Limb (tissue), 2 donors: ENCODE data around the gene RLN3.
"Not testable (repeated sequence)": the region's sequence is repeated elsewhere in the genome, so short reads cannot be mapped to it uniquely, and the experiment has no call there.

Source experiments
- DNase-seq, 2 donors: peaks; one replicate each; pipeline ENCODE4 v3.0.0-alpha.2; 2016; ENCODE audit errors: extremely low spot score in 2 of 2

RLN3 gene

DNA sequence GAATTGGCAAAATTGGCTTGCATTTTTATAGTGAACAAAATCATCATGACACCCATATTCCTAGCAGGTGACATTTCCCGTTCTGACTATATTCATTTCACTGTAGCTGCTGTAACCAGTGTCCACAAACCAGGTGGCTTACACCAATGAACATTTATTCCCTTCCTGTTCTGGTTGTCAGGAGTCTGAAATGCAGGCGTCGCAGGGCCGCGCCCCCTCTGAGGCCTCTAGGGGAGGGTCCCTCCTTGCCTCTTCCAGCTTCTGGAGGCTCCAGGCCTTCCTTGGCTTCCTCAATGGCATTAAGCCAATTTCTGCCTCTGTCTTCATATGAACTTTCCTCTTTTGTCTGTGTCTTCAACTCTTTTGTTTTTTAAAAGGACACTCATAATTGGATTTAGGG is 6.5 kb upstream of the RLN3 start:
- DNase-seq, result no peak

DNA sequence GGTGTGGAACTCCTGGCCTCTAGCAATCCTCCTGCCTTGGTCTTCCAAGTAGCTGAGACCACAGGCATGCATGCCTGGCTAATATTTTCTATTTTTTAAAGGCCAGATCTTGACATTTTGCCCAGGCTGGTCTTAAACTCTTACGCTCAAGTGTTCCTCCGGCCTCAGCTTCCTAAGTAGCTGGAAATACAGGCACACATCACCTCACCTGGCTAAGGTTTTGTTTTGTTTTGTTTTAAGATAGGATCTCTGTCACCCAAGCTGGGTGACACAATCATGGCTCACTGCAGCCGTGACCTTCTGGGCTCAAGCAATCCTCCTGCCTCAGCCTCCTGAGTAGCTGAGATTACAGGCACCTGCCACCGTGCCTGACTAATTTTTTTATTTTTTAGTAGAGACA is 5.5 kb upstream of the RLN3 start:
- DNase-seq, result no peak

GRCh38 chr19:14023404-14024235 is 4.3 kb upstream of the RLN3 start:
- DNase-seq, result no peak

- not testable (repeated sequence) for DNase-seq
These were observed 1.2 kb upstream of the RLN3 start for GRCh38 chr19:14026652-14027192.

- no peak for DNase-seq
These were observed 953 bp downstream of the RLN3 start for GRCh38 chr19:14028901-14029300.

GRCh38 chr19:14030997-14031718 is 3.2 kb downstream of the RLN3 start:
- DNase-seq, result no peak

GRCh38 chr19:14031719-14032480 is 4.0 kb downstream of the RLN3 start, which contains the start of gene IL27RA:
Gene IL27RA (plus strand): TSS chr19:14031762. CDS start chr19:14031873, 111 bp downstream.
- DNase-seq, result peak; percentile 43 to 81

DNA sequence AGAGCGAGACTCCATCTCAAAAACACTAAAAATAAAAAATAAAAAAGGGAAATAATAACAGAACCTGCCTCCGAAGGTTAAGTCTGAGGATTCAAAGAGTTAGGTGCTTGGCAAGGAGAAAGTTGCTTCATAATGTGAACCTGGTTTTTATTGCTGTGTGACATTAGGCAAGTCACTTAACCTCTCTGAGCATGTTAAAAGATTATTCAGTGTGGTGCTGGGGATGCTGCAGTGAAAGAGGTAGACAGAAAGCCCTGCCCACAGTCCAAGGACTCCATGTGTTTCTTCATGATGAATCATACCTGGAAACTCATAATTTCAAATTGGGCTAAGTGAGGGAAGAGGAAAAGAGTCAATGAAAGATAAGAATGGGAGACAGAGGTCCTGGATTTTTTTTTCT is 6.0 kb downstream of the RLN3 start:
- DNase-seq, result no peak

- not testable (repeated sequence) for DNase-seq
These were observed 7.2 kb downstream of the RLN3 start for GRCh38 chr19:14035159-14035558.

- DNase-seq, result no peak
These were observed 7.8 kb downstream of the RLN3 start for GRCh38 chr19:14035706-14036105.

GRCh38 chr19:14039181-14039580 is 11.2 kb downstream of the RLN3 start:
- no peak for DNase-seq

- DNase-seq, result peak in 1 of 2 donors; percentile 70
These were observed 15.0 kb downstream of the RLN3 start for GRCh38 chr19:14042659-14043608.

DNA sequence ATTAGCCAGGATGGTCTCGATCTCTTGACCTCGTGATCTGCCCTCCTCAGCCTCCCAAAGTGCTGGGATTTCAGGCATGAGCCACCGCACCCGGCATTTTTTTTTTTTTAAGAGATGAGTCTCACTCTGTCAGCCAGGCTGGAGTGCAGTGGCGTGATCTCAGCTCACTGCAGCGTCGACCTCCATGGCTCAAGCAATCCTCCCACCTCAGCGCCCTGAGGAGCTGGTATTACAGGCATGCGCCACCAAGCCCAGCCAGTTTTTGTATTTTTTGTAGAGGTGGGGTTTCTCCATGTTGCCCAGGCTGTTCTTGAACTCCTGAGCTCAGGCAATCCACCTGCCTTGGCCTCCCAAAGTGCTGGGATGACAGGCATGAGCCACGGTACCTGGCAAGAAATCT is 19.9 kb downstream of the RLN3 start:
- not testable (repeated sequence) for DNase-seq

DNA sequence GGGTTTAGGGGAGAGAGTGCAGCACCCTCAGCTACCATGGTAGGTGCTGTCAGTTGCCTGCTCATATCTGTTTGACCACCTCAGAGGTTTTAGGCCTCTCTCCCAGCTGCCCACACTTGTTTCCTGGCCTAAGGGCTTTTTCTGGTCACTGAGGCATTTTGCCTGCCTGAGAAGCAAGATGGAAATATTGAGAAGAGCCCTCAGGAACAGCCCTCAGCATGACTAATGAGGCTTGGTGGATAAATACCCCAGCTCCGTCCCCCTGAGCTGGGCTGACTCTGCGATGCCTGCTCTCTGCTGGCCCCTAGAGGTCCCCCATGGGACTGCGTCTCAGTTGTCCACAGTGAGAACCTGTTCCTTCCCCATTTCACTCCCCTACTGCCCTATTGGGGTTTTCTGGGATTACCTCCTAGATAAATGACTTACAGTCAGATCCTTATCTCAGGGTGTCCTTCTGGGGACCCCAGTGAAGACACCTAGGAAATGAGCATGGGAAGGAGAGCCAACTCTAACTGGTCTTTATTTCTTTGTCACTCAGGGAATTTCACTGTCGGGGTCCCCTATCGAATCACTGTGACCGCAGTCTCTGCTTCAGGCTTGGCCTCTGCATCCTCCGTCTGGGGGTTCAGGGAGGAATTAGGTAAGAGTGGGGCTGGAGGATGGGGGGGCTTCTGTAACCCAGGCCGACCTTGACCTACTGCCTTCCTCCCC is 20.6 kb downstream of the RLN3 start:
- no peak for DNase-seq

DNA sequence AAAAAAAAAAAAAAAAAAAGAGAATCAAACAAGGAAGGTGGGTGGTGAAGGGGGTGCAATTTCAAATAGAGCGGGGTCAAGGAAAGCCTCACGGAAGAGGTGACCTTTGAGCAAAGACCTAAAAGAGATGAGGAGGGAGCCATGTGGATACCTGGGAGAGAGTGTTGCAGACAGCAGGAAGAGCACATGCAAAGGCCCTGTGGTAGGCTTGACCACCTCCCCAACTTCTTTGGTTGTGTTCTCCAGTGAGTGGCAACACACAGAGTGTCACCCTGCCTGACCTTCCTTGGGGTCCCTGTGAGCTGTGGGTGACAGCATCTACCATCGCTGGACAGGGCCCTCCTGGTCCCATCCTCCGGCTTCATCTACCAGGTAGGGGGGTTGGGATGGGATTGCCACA is 22.6 kb downstream of the RLN3 start:
- DNase-seq, result no peak

DNA sequence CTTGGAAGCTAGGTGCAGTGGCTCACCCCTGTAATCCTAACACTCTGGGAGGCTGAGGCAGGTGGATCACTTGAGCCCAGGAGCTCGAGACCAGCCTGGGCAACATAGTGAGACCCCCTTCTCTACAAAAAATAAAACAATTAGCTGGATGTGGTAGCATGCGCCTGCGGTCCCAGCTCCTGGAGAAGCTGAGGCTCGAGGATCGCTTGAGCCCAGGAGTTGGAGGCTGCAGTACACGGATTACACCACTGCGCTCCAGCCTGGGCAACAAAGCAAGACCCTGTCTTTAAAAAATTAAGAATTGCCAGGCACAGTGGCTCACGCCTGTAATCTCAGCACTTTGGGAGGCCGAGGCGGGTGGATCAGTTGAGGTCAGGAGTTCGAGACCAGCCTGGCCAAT is 23.0 kb downstream of the RLN3 start:
- DNase-seq, result not testable (repeated sequence)

- no peak for DNase-seq
These were observed 24.0 kb downstream of the RLN3 start for GRCh38 chr19:14051980-14052379.

DNA sequence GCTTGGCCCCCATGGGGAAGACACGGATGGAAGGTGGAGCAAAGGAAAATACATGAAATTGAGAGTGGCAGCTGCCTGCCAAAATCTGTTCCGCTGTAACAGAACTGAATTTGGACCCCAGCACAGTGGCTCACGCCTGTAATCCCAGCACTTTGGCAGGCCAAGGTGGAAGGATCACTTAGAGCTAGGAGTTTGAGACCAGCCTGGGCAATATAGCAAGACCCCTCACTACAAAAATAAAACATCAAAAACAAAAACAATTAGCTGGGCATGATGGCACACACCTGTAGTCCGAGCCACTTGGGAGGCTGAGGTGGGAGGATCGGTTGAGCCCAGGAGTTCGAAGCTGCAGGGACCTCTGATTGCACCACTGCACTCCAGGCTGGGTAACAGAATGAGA is 24.5 kb downstream of the RLN3 start:
- DNase-seq, result no peak

- no peak for DNase-seq
These were observed 25.1 kb downstream of the RLN3 start for GRCh38 chr19:14053032-14053431.

GRCh38 chr19:14053500-14053899 is 25.6 kb downstream of the RLN3 start:
- no peak for DNase-seq
